ENCODE data around the gene ARL6IP6.

GRCh38 chr2:152761214-152761613 is 42.8 kb downstream of the ARL6IP6 start:
- TF ChIP-seq CTCF (conservative IDR thresholded peaks at IDR 0.05; ENCODE audit: low read length) (no peak), EZH2phosphoT487 (IDR thresholded peaks at IDR 0.05; ENCODE audit: borderline replicate concordance) (no peak)
